ENCODE results near the gene DLG2.

DLG2 gene

DNA sequence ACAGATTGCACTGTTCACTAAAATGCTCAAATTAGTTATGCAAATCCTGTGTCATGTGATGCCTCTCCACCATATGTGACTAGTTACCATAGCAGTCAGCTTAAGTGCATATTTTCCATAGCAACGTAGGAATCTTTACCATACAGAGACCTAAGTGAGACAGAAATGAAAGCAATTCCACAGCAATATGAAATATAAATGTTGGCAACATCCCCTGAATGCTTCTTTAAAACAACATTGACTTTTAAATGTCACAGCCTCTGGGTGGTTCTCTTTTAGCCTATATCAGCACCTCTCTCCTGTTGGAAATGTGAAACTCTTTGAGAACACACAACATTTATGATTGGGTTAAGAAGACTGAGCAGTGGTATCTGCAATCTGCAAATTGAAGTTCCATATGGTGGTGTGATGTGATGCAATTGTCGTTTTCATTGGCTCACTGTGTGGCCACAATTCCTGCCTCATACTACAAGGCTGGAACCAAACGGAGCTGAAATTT lies 814.6 kb downstream of the DLG2 start:
- WGBS (ENCODE audit: insufficient coverage, insufficient read length), result no CpG with 5 or more reads among the region's 3 CpGs
- Histone ChIP-seq H3K9me3 (ENCODE audit: control insufficient read depth, insufficient read depth, low read length) (no peaks in the 10 kb centered on the region), H3K36me3 (ENCODE audit: control insufficient read depth, insufficient read depth, low read length) (no peaks in the 10 kb centered on the region), H3K27ac (ENCODE audit: low read length) (no peak overlapping the region), H3K4me3 (ENCODE audit: low read length) (no peak overlapping the region), H3K27me3 (ENCODE audit: control insufficient read depth, insufficient read depth, low read length) (no peaks in the 10 kb centered on the region), H3K4me1 (ENCODE audit: control insufficient read depth, insufficient read depth, low read length) (peaks cover 2% of the 10 kb centered on the region; the same call in 1 of the 2 replicates)
- DNase-seq (ENCODE audit: low read depth, low spot score), result no peak

DNA sequence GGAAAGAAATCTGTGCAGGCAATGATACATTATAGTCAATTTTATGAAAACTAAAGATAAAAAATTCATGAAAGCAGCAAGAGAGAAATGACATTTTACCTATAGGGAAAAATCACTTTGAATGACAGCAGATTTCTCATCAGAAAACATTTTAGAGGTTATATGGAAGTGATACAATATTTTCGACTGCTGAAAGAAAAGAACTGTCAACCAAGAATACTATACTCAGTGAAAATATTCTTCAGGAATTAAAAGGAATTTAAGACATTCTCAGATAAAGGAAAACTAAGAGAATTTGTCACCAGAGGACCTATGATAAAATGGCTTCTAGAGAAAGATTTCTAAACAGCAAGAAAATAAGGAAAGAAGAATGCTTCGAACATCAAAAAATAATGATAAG lies 820.8 kb downstream of the DLG2 start:
- no CpG with 5 or more reads among the region's 2 CpGs for WGBS (ENCODE audit: insufficient coverage, insufficient read length)
- H3K27ac ChIP-seq (ENCODE audit: low read length), result no peak overlapping the region

GRCh38 chr11:84804041-84804440 lies 823.1 kb downstream of the DLG2 start:
- no peak for DNase-seq (ENCODE audit: low read depth, low spot score)
- Histone ChIP-seq H3K9me3 (ENCODE audit: control insufficient read depth, insufficient read depth, low read length) (no peaks in the 10 kb centered on the region), H3K4me1 (ENCODE audit: control insufficient read depth, insufficient read depth, low read length) (no peaks in the 10 kb centered on the region), H3K4me3 (ENCODE audit: low read length) (no peak overlapping the region), H3K27me3 (ENCODE audit: control insufficient read depth, insufficient read depth, low read length) (no peaks in the 10 kb centered on the region), H3K27ac (ENCODE audit: low read length) (no peak overlapping the region), H3K36me3 (ENCODE audit: control insufficient read depth, insufficient read depth, low read length) (no peaks in the 10 kb centered on the region)
- WGBS (ENCODE audit: insufficient coverage, insufficient read length), result no CpG with 5 or more reads among the region's 1 CpG

More for the DNA sequence above, 820.8 kb downstream of the DLG2 start:
- Histone ChIP-seq H3K4me3 (ENCODE audit: low read length) (no peak overlapping the region), H3K27me3 (ENCODE audit: control insufficient read depth, insufficient read depth, low read length) (no peaks in the 10 kb centered on the region), H3K4me1 (ENCODE audit: control insufficient read depth, insufficient read depth, low read length) (peaks cover 2% of the 10 kb centered on the region; the same call in 1 of the 2 replicates), H3K9me3 (ENCODE audit: control insufficient read depth, insufficient read depth, low read length) (no peaks in the 10 kb centered on the region), H3K36me3 (ENCODE audit: control insufficient read depth, insufficient read depth, low read length) (no peaks in the 10 kb centered on the region)
- no peak for DNase-seq (ENCODE audit: low read depth, low spot score)

DNA sequence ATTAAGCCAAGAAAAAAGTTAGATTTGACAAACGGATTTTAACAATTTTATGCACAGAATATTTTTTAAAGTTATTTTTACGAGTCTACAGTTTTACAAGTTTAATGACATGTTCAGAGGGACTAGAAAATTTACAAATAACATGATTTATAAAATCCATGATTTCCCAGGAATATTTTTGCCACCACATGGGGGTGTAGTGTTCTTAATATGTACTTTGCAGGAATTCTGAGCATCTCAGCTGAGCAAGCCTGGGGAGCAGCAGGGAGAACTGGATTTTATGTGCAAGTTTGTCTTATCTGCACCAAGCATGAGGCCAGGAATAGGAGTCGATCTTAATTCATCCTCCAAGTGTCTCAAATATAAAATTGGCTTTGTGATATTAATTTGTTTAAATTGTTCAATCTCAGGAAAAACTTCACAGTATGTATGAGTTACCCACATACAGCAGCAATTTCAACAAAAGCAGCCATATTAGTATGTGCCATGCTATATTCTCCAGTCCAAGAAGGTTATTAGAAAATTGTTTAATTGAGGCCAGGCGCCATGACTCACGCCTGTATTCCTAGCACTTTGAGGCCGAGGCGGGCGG lies 826.3 kb downstream of the DLG2 start:
- no peak for DNase-seq (ENCODE audit: low read depth, low spot score)
- no peaks in the 10 kb centered on the region for H3K4me1 ChIP-seq (ENCODE audit: control insufficient read depth, insufficient read depth, low read length)
- H3K36me3 ChIP-seq (ENCODE audit: control insufficient read depth, insufficient read depth, low read length), result no peaks in the 10 kb centered on the region
- no peaks in the 10 kb centered on the region for H3K9me3 ChIP-seq (ENCODE audit: control insufficient read depth, insufficient read depth, low read length)
- WGBS (ENCODE audit: insufficient coverage, insufficient read length), result no CpG with 5 or more reads among the region's 8 CpGs
- H3K27ac ChIP-seq (ENCODE audit: low read length), result no peak overlapping the region
- H3K27me3 ChIP-seq (ENCODE audit: control insufficient read depth, insufficient read depth, low read length), result no peaks in the 10 kb centered on the region
- no peak overlapping the region for H3K4me3 ChIP-seq (ENCODE audit: low read length)

GRCh38 chr11:84799112-84799511 lies 828.0 kb downstream of the DLG2 start:
- H3K27ac ChIP-seq (ENCODE audit: low read length), result no peak overlapping the region
- H3K9me3 ChIP-seq (ENCODE audit: control insufficient read depth, insufficient read depth, low read length), result no peaks in the 10 kb centered on the region
- no peaks in the 10 kb centered on the region for H3K27me3 ChIP-seq (ENCODE audit: control insufficient read depth, insufficient read depth, low read length)
- WGBS (ENCODE audit: insufficient coverage, insufficient read length), result no CpG with 5 or more reads among the region's 3 CpGs
- no peaks in the 10 kb centered on the region for H3K36me3 ChIP-seq (ENCODE audit: control insufficient read depth, insufficient read depth, low read length)
- H3K4me3 ChIP-seq (ENCODE audit: low read length), result no peak overlapping the region
- no peak for DNase-seq (ENCODE audit: low read depth, low spot score)
- H3K4me1 ChIP-seq (ENCODE audit: control insufficient read depth, insufficient read depth, low read length), result no peaks in the 10 kb centered on the region

DNA sequence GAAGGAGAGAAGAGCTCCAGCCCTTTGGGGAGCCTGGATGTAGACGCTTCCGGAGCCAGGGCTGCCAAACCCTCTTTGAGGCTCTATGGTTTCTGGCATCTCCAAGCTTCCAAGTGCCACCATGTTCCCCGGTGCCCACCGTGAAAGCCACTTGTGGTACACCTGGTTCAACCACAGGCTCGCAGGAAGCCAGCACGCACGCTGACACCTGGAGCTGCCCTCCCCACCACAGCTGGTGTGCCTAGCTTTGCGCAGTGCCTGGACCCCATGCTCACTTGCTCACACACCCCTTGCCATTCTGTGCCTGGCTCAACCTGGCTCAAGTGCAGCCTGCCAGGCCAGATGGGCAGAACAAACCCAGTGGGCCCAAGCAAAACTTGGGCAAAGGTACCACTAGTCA lies 831.4 kb downstream of the DLG2 start:
- Histone ChIP-seq H3K27me3 (ENCODE audit: control insufficient read depth, insufficient read depth, low read length) (no peaks in the 10 kb centered on the region), H3K36me3 (ENCODE audit: control insufficient read depth, insufficient read depth, low read length) (no peaks in the 10 kb centered on the region), H3K4me3 (ENCODE audit: low read length) (no peak overlapping the region), H3K4me1 (ENCODE audit: control insufficient read depth, insufficient read depth, low read length) (no peaks in the 10 kb centered on the region), H3K27ac (ENCODE audit: low read length) (no peak overlapping the region), H3K9me3 (ENCODE audit: control insufficient read depth, insufficient read depth, low read length) (no peaks in the 10 kb centered on the region)
- whole genome bisulfite sequencing (ENCODE audit: insufficient coverage, insufficient read length), result no CpG with 5 or more reads among the region's 8 CpGs
- DNase-seq (ENCODE audit: low read depth, low spot score), result no peak

DNA sequence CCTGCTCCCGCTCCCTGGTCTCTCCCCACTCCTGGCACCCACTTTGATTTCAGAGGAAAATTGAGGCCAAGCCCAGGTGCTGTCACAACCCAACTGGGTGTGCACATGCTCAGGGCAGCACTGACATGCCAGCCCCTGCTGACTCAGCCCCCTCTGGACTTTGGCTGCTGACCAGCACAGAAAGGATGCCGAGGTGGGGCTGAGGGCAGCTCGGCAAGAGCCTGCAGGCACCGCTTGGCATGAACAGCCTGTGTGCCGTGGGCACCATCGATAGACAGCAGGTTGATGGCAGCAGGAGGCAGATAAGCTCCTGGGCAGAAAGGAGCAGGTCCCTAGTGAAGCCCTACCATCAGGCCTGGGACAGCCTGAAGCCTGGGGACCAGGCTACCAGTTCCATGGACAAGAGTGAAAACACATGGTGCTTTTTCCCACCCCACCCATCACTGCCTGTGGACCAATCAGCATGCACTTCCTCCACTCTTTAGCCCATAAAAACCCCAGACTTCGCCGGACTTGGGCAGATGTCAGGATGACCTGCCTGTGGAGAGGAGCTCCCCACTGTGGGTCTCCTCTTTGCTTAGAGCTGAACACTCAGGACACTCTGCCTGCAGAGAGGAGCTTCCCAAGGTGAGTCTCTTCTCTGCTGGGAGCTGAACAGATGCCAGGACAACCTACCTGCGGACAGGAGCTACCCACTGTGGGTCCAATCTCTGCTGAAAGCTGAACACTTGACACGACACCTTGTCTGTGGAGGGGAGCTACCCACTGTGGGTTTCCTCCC lies 832.3 kb downstream of the DLG2 start:
- Histone ChIP-seq H3K4me1 (ENCODE audit: control insufficient read depth, insufficient read depth, low read length) (no peaks in the 10 kb centered on the region), H3K36me3 (ENCODE audit: control insufficient read depth, insufficient read depth, low read length) (no peaks in the 10 kb centered on the region), H3K27ac (ENCODE audit: low read length) (no peak overlapping the region), H3K27me3 (ENCODE audit: control insufficient read depth, insufficient read depth, low read length) (no peaks in the 10 kb centered on the region), H3K4me3 (ENCODE audit: low read length) (no peak overlapping the region), H3K9me3 (ENCODE audit: control insufficient read depth, insufficient read depth, low read length) (no peaks in the 10 kb centered on the region)
- no peak for DNase-seq (ENCODE audit: low read depth, low spot score)
- no CpG with 5 or more reads among the region's 10 CpGs for WGBS (ENCODE audit: insufficient coverage, insufficient read length)

DNA sequence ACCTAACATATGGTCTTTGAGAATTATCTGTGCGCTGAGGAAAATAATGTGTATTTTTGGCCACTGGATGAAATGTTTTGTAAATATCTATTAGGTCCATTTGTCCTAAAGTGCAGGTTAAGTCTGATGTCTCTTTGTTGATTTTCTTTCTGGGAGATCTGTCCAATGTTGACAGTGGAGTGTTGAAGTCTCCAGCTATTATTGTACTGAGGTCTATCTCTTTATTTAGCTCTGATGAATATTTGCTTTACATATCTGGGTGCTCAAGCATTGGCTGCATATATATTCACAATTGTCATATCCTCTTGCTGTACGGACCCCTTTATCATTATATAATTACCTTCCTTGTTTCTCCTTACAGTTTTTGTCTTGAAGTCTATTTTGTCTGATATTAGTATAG lies 833.8 kb downstream of the DLG2 start:
- Histone ChIP-seq H3K36me3 (ENCODE audit: control insufficient read depth, insufficient read depth, low read length) (no peaks in the 10 kb centered on the region), H3K4me3 (ENCODE audit: low read length) (no peak overlapping the region)
- no CpG with 5 or more reads among the region's 2 CpGs for WGBS (ENCODE audit: insufficient coverage, insufficient read length)

DNA sequence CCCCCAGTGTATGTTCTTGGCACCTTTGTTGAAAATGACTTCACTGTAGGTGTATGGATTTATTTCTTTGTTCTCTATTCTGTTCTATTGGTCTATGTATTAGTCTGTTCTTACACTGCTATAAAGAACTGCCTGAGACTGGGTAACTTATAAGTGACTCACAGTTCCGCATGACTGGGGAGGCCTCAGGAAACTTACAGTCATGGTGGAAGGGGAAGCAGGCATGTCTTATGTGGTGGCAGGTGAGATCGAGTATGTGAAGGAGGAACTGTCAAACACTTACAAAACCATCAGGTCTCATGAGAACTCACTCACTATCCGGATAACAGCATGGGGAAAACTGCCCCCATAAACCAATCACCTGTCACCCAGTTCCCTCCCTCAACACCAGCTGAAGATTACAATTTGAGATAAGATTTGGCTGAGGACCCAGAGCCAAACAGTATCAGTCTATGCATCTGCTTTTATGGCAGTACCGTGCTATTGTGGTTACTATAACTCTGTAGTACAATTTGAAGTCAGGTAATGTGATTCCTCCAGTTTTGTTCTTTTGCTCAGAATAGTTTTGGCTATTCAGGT lies 836.2 kb downstream of the DLG2 start:
- Histone ChIP-seq H3K4me3 (ENCODE audit: low read length) (no peak overlapping the region), H3K27ac (ENCODE audit: low read length) (no peak overlapping the region), H3K27me3 (ENCODE audit: control insufficient read depth, insufficient read depth, low read length) (no peaks in the 10 kb centered on the region), H3K36me3 (ENCODE audit: control insufficient read depth, insufficient read depth, low read length) (no peaks in the 10 kb centered on the region), H3K9me3 (ENCODE audit: control insufficient read depth, insufficient read depth, low read length) (no peaks in the 10 kb centered on the region), H3K4me1 (ENCODE audit: control insufficient read depth, insufficient read depth, low read length) (no peaks in the 10 kb centered on the region)
- DNase-seq (ENCODE audit: low read depth, low spot score), result no peak
- no CpG with 5 or more reads among the region's 4 CpGs for WGBS (ENCODE audit: insufficient coverage, insufficient read length)

More for the DNA sequence above, 833.8 kb downstream of the DLG2 start:
- no peak overlapping the region for H3K27ac ChIP-seq (ENCODE audit: low read length)
- DNase-seq (ENCODE audit: low read depth, low spot score), result no peak
- no peaks in the 10 kb centered on the region for H3K9me3 ChIP-seq (ENCODE audit: control insufficient read depth, insufficient read depth, low read length)
- no peaks in the 10 kb centered on the region for H3K4me1 ChIP-seq (ENCODE audit: control insufficient read depth, insufficient read depth, low read length)
- no peaks in the 10 kb centered on the region for H3K27me3 ChIP-seq (ENCODE audit: control insufficient read depth, insufficient read depth, low read length)

DNA sequence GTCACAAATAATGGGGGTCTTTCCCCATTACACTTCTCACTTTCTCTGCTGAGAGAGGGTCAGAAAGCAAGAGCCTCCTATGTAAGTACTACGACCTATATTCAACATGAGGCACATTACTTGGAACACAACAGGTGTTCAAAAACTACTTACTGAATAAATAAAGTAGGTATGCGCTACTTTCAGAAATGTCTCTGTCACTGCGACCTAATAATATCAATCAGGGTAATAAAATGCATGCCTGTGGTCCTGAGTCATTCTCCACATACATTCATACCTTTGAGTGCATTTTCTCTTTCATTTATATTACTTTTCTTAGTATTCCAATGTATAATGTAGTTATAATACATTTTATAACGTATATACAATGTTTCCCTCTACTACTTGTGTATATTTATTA lies 838.9 kb downstream of the DLG2 start:
- Histone ChIP-seq H3K27ac (ENCODE audit: low read length) (no peak overlapping the region), H3K4me1 (ENCODE audit: control insufficient read depth, insufficient read depth, low read length) (no peaks in the 10 kb centered on the region), H3K9me3 (ENCODE audit: control insufficient read depth, insufficient read depth, low read length) (no peaks in the 10 kb centered on the region), H3K4me3 (ENCODE audit: low read length) (no peak overlapping the region), H3K36me3 (ENCODE audit: control insufficient read depth, insufficient read depth, low read length) (no peaks in the 10 kb centered on the region), H3K27me3 (ENCODE audit: control insufficient read depth, insufficient read depth, low read length) (no peaks in the 10 kb centered on the region)
- no CpG with 5 or more reads among the region's 4 CpGs for WGBS (ENCODE audit: insufficient coverage, insufficient read length)
- DNase-seq (ENCODE audit: low read depth, low spot score), result no peak

Data from iPS DF 6.9 (cell line).